Mucosa of descending colon (tissue), 3 donors: ENCODE data around the gene LMO7. TPM values are rescaled to one million over a fixed set of nuclear protein-coding genes. Genes with fewer than 3 reads are reported as not detected.

Experiments used
- ATAC-seq: fragments of 200-7000 bp; cut with Tn5 transposase; one replicate; pipeline ENCODE4 v1.9.1; 2020; ENCODE audit warnings: mild to moderate bottlenecking, moderate library complexity
- DNase-seq, 3 donors: peaks; one replicate each; pipeline ENCODE4 v3.0.0-alpha.2; 2020
- H3K36me3 ChIP-seq: fragments of 200-600 bp; one replicate; pipeline ENCODE4 v1.8.0; 2021; ENCODE audit warnings: low read depth, mild to moderate bottlenecking
- H3K4me1 ChIP-seq: fragments of 200-600 bp; one replicate; pipeline ENCODE4 v1.8.0; 2021; ENCODE audit warnings: low read depth, mild to moderate bottlenecking
- H3K4me3 ChIP-seq: fragments of 200-600 bp; one replicate; pipeline ENCODE4 v1.8.0; 2021; ENCODE audit warnings: mild to moderate bottlenecking
- H3K9me3 ChIP-seq: fragments of 200-600 bp; one replicate; pipeline ENCODE4 v1.8.0; 2021; ENCODE audit warnings: mild to moderate bottlenecking
- CTCF ChIP-seq: fragments of 200-600 bp; IDR thresholded peaks from one replicate; pipeline ENCODE4 v1.8.0; 2022; ENCODE audit warnings: antibody characterized with exemption, mild to moderate bottlenecking
- intact Hi-C, 2 donors: fragments of 100-400 bp; cut with DNase I in 1 of 2; cut with micrococcal nuclease in 1 of 2; formaldehyde crosslinking; loops; one replicate each; pipeline versions ENCODE4 v1.11.0 to v1.11.1; 2022; cut with DNase I, micrococcal nuclease
- total RNA-seq, 3 donors: library from RNA; stranded (reverse); fragmentation: NEBNext Ultra II Directional in 2 of 3; extraction: Animal tissue kit (Norgen Biotek cat#: 25700) in 2 of 3; gene quantifications; one replicate each; pipeline versions ENCODE4 v1.2.1 to v1.2.4, GENCODE V29; 2021 to 2023
- donor health status: DM: no; HTN: no; CAD: no; lungs with moderate emphysema.
- donor health status: DM: no; HTN: no; CAD: no.
- donor health status: DM: no; HTN: yes; CAD: no.

The LMO7 gene
- total RNA-seq, 3 donors from 2014 or later: 127 to 243 (median 212) TPM

GRCh38 chr13:75764251-75764925, 128.3 kb downstream of the LMO7 start:
- H3K9me3 ChIP-seq: no peaks in the 10 kb centered on the region
- no peaks in the 10 kb centered on the region for H3K36me3 ChIP-seq
- H3K4me3 ChIP-seq: no peak overlapping the region
- peaks cover 3% of the 10 kb centered on the region for H3K4me1 ChIP-seq
- ATAC-seq (no peak), DNase-seq (peak in 1 of 3 donors; percentile 27)
- intact Hi-C loops: no loop called here
- no peak for TF ChIP-seq CTCF

GRCh38 chr13:75764926-75765310, 128.8 kb downstream of the LMO7 start:
- Histone ChIP-seq H3K36me3 (no peaks in the 10 kb centered on the region), H3K9me3 (no peaks in the 10 kb centered on the region), H3K4me1 (peaks cover 8% of the 10 kb centered on the region), H3K4me3 (no peak overlapping the region)
- ATAC-seq: no peak
- DNase-seq: no peak
- no peak for TF ChIP-seq CTCF
- intact Hi-C loops: no loop called here

GRCh38 chr13:75766636-75767035, 130.5 kb downstream of the LMO7 start:
- Histone ChIP-seq H3K4me1 (peaks cover 21% of the 10 kb centered on the region), H3K9me3 (no peaks in the 10 kb centered on the region), H3K4me3 (no peak overlapping the region), H3K36me3 (no peaks in the 10 kb centered on the region)
- no peak for TF ChIP-seq CTCF
- intact Hi-C loops: no loop called here
- DNase-seq (no peak), ATAC-seq (peak; percentile 3)

- no peak for TF ChIP-seq CTCF
- H3K4me1 ChIP-seq: peaks cover 21% of the 10 kb centered on the region
- intact Hi-C loops: no loop called here
- no peaks in the 10 kb centered on the region for H3K9me3 ChIP-seq
- H3K36me3 ChIP-seq: no peaks in the 10 kb centered on the region
- no peak overlapping the region for H3K4me3 ChIP-seq
- DNase-seq (no peak), ATAC-seq (no peak)
Measured at GRCh38 chr13:75769141-75769905, 133.2 kb downstream of the LMO7 start.

GRCh38 chr13:75770164-75770563, 134.0 kb downstream of the LMO7 start:
- intact Hi-C loops: no loop called here
- peaks cover 21% of the 10 kb centered on the region for H3K4me1 ChIP-seq
- no peak for DNase-seq
- no peak overlapping the region for H3K4me3 ChIP-seq
- no peak for ATAC-seq
- TF ChIP-seq CTCF: no peak
- no peaks in the 10 kb centered on the region for H3K36me3 ChIP-seq
- H3K9me3 ChIP-seq: no peaks in the 10 kb centered on the region
